ENCODE results near the gene SYT5. TPM values are rescaled to one million over a fixed set of nuclear protein-coding genes. Genes with fewer than 3 reads are reported as not detected.

The SYT5 gene
- total and polyA plus RNA-seq, 9 donors: 0.08 to 2.3 (median 0.46) TPM; not detected in 5

DNA sequence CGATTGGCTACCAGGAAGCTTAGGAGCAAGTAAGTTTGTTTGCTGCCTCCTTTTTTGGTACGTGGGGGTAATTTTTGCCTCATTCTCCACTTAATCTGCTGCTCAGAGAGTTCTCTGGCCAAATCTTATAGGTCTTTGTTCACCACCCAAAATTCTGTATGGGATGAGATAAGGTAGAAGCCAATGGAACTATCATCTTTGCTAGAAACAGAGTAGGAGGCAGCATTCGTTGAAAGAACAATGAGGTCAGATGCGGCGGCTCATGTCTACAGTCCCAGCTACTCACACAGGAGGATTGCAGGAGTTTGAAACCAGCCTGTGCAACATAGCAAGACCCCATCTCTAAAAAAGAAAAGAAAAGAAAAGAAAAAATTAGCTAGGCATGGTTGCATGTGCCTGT is 8.6 kb downstream of the SYT5 start:
- DNase-seq: no peak
- WGBS, 3 donors: 76 to 82% (median 79%) methylated on average over 5 of the region's 5 CpGs
- Histone ChIP-seq H3K36me3 (no peaks in the 10 kb centered on the region), H3K9me3 (no peaks in the 10 kb centered on the region), H3K4me1 (ENCODE audit: insufficient read depth) (peaks cover 1% of the 10 kb centered on the region), H3K4me3 (no peak overlapping the region), H3K27me3 (no peaks in the 10 kb centered on the region), H3K27ac (no peak overlapping the region)
- TF ChIP-seq, protein P1, sequence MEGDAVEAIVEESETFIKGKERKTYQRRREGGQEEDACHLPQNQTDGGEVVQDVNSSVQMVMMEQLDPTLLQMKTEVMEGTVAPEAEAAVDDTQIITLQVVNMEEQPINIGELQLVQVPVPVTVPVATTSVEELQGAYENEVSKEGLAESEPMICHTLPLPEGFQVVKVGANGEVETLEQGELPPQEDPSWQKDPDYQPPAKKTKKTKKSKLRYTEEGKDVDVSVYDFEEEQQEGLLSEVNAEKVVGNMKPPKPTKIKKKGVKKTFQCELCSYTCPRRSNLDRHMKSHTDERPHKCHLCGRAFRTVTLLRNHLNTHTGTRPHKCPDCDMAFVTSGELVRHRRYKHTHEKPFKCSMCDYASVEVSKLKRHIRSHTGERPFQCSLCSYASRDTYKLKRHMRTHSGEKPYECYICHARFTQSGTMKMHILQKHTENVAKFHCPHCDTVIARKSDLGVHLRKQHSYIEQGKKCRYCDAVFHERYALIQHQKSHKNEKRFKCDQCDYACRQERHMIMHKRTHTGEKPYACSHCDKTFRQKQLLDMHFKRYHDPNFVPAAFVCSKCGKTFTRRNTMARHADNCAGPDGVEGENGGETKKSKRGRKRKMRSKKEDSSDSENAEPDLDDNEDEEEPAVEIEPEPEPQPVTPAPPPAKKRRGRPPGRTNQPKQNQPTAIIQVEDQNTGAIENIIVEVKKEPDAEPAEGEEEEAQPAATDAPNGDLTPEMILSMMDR (IDR thresholded peaks at IDR 0.05): no peak
- no peak for TF ChIP-seq EP300 (IDR thresholded peaks at IDR 0.05)
- TF ChIP-seq POLR2A (IDR thresholded peaks at IDR 0.05): no peak
- intact Hi-C loops (cut with DNase I): no loop called here

DNA sequence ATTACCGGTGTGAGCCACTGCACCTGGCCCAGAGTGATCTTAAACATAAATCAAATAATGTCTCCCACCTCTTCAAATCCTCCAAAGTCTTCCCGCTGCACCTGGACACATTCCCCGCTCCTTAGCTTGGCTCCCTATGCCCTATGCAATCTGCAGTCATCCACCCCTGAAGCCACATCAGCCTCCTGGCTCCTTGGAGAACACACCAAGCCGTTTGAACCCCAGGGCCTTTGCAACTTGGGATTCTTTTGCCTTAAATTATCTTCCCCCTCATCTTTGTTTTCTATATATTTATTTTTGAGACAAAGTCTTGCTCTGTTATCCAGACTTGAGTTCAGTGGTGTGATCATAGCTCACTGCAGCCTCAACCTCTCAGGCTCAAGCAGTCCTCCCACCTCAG is 11.0 kb downstream of the SYT5 start:
- Histone ChIP-seq H3K27ac (no peak overlapping the region), H3K4me1 (ENCODE audit: insufficient read depth) (peaks cover 1% of the 10 kb centered on the region), H3K9me3 (no peaks in the 10 kb centered on the region), H3K4me3 (no peak overlapping the region), H3K27me3 (no peaks in the 10 kb centered on the region), H3K36me3 (no peaks in the 10 kb centered on the region)
- no peak for DNase-seq
- WGBS, 3 donors: 51 to 65% (median 55%) methylated on average over 4 of the region's 4 CpGs
- intact Hi-C loops (cut with DNase I): no loop called here
- TF ChIP-seq, protein P1 (IDR thresholded peaks at IDR 0.05): no peak
- no peak for TF ChIP-seq POLR2A (IDR thresholded peaks at IDR 0.05)
- no peak for TF ChIP-seq EP300 (IDR thresholded peaks at IDR 0.05)

DNA sequence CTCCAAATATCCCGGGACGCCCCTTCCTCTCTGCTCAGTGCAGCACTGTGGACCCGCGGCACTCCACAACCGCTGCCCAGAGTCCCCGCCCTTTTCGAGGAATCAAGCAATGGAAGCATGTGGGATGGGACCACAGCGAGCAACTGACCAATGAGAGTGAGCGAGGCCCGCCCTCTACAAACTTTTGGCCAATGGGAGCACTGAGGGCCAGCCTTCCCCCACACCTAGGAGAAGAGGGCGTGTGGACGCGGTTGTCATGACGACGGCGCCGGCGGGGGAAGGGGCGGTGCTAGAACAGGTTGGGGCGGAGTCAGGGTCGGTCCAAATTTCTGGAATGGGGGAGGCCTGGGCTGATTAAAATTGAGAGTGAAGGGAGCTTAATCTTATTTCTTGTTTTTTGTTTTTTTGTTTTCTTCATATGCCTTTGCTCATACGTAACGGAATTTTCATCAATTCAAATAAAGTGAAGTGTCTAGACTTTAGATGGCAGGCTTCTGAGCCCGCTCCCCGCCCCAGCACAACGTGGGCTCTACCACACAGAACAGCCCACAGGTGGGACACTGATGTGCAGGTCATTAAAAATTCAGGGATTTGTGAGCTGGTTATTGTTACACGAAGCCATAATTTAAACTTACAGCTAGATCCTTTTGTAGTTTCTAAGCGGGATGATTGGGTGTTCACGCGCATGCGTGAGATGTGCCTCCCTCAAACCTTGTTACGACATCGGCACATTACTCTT is 13.4 kb downstream of the SYT5 start, which contains the start of gene DNAAF3:
TSS of gene DNAAF3 (minus strand) at position 84 of the 739 bp plus-strand sequence. CDS start 200 bp downstream, outside the sequence.
- no peak for TF ChIP-seq POLR2A (IDR thresholded peaks at IDR 0.05)
- TF ChIP-seq, protein P1 (IDR thresholded peaks at IDR 0.05): no peak
- TF ChIP-seq EP300 (IDR thresholded peaks at IDR 0.05): no peak
- no peaks in the 10 kb centered on the region for H3K4me1 ChIP-seq (ENCODE audit: insufficient read depth)
- H3K9me3 ChIP-seq: no peaks in the 10 kb centered on the region
- H3K27me3 ChIP-seq: no peaks in the 10 kb centered on the region
- WGBS, 3 donors: 1 to 2% (median 1%) methylated on average over 33 of the region's 33 CpGs
- H3K4me3 ChIP-seq: peak within 1 kb of the TSS; percentile 29
- peak; percentile 50 to 85 (median 78) for DNase-seq
- intact Hi-C loops (cut with DNase I): no loop called here
- H3K36me3 ChIP-seq: no peaks in the 10 kb centered on the region
- H3K27ac ChIP-seq: no peak within 1 kb of the TSS

DNA sequence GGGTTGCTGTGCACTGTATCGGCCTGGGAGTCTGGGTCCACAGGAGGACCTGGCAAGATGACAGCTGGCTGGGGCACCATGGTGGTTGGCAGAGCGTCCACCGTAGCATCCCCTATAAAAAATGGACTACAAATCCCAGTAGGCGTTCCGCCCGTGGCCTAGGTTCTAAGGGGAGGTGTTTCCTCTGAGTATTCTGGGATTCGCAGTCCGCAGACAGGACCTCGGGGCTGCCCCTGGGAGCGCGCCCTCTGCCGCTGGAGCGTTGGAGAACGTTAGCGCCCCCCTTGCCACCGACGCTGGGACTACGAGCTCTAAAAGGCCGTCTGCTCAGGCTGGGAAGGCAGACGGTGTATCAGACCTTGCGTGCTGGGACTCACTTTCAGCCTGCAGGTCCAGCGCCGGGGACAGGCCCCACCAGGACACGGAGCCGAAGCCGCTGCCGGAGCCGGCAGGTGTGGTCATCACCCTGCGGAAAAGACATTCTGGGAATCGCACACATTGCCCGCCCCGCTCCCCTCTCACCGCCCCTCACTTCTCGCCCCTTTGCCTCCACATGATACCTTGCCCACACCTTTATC is 14.0 kb downstream of the SYT5 start:
- intact Hi-C loops (cut with DNase I): no loop called here
- WGBS, 3 donors: 0 to 2% (median 1%) methylated on average over 33 to 34 of the region's 34 CpGs
- peak in 3 of 5 donors; percentile 34 to 54 (median 46) for DNase-seq
- Histone ChIP-seq H3K36me3 (no peaks in the 10 kb centered on the region), H3K4me1 (ENCODE audit: insufficient read depth) (no peaks in the 10 kb centered on the region), H3K27me3 (peaks cover under 1% of the 10 kb centered on the region), H3K4me3 (peak overlapping the region; percentile 29), H3K27ac (no peak overlapping the region), H3K9me3 (no peaks in the 10 kb centered on the region)
- TF ChIP-seq EP300 (IDR thresholded peaks at IDR 0.05) (no peak), POLR2A (IDR thresholded peaks at IDR 0.05) (no peak)
- TF ChIP-seq, protein P1 (IDR thresholded peaks at IDR 0.05): no peak
